GM04503 (cell line): Measurements from ENCODE around the gene SLC22A23.

Source experiments
- DNase-seq: peaks from one replicate; pipeline ENCODE4 v3.0.0-alpha.2; 2012; ENCODE audit warnings: low read depth

SLC22A23 gene

GRCh38 chr6:3471286-3471685, 14.4 kb upstream of the SLC22A23 start:
- DNase-seq = no peak

- DNase-seq = no peak
These were observed 11.7 kb upstream of the SLC22A23 start for GRCh38 chr6:3468585-3468984.

GRCh38 chr6:3467996-3468395, 11.1 kb upstream of the SLC22A23 start:
- DNase-seq = no peak

- no peak for DNase-seq
These were observed 9.8 kb upstream of the SLC22A23 start for GRCh38 chr6:3466488-3467219.

- no peak for DNase-seq
These were observed 3.4 kb upstream of the SLC22A23 start for GRCh38 chr6:3460253-3460652.

- DNase-seq = no peak
These were observed 2.0 kb upstream of the SLC22A23 start for GRCh38 chr6:3458706-3459421.

- DNase-seq = no peak
These were observed 1.1 kb upstream of the SLC22A23 start for GRCh38 chr6:3457710-3458602.

GRCh38 chr6:3456395-3456897, 404 bp downstream of the SLC22A23 start:
- DNase-seq = no peak

GRCh38 chr6:3455569-3456394, 1.1 kb downstream of the SLC22A23 start:
- DNase-seq = no peak

GRCh38 chr6:3455147-3455568, 1.7 kb downstream of the SLC22A23 start:
- DNase-seq = no peak

- no peak for DNase-seq
These were observed 2.4 kb downstream of the SLC22A23 start for GRCh38 chr6:3454273-3455010.

- DNase-seq = no peak
These were observed 3.2 kb downstream of the SLC22A23 start for GRCh38 chr6:3453413-3454272.

- no peak for DNase-seq
These were observed 5.4 kb downstream of the SLC22A23 start for GRCh38 chr6:3451498-3451897.

GRCh38 chr6:3450888-3451287, 6.0 kb downstream of the SLC22A23 start:
- DNase-seq = no peak

GRCh38 chr6:3449750-3450305, 7.0 kb downstream of the SLC22A23 start:
- DNase-seq = no peak

GRCh38 chr6:3449321-3449720, 7.5 kb downstream of the SLC22A23 start:
- no peak for DNase-seq

- no peak for DNase-seq
These were observed 9.8 kb downstream of the SLC22A23 start for GRCh38 chr6:3447005-3447404.

GRCh38 chr6:3446184-3446583, 10.7 kb downstream of the SLC22A23 start:
- no peak for DNase-seq

- no peak for DNase-seq
These were observed 12.4 kb downstream of the SLC22A23 start for GRCh38 chr6:3444276-3445088.
